HCT116 (cell line): ENCODE data around the gene AHI1. TPM values are rescaled to one million over a fixed set of nuclear protein-coding genes. Genes with fewer than 3 reads are reported as not detected.

Experiments
- ATAC-seq: fragments of 200-7000 bp; cut with Tn5 transposase; 2 replicates; pipeline ENCODE4 v1.9.1; 2020; ENCODE audit warnings: mild to moderate bottlenecking, moderate library complexity
- BruUV-seq: library from RNA; stranded (reverse); fragments of 400-500 nt; replicated peaks from 2 replicates; lab custom pipeline; 2021; lab: Mats Ljungman, UMichigan
- CTCF ChIA-PET: fragments of 300-600 bp; sonication (Branson Sonifier 250); formaldehyde crosslinking; loops from one replicate; lab custom pipeline; 2021; ENCODE audit warnings: antibody characterized with exemption; lab: Charles Lee
- POLR2A ChIA-PET: fragments of 300-600, 350-600 bp; sonication (Branson Sonifier 250); formaldehyde crosslinking; loops from one replicate; lab custom pipeline; 2021; ENCODE audit warnings: antibody characterized with exemption; lab: Charles Lee
- RAD21 ChIA-PET, 2 experiments: fragments of 300-600 bp; sonication (Branson Sonifier 250); formaldehyde crosslinking; loops; one replicate each; lab custom pipeline; 2023; ENCODE audit warnings: low total read pairs in 2 of 2; ENCODE audit not compliant: uncharacterized antibody in 2 of 2, unreplicated experiment in 2 of 2, low non-redundant PET in 1 of 2; lab: Charles Lee
- DNase-seq: peaks from one replicate; pipeline ENCODE4 v3.0.0-alpha.2; 2010; ENCODE audit warnings: low read depth, low spot score
- H2AFZ ChIP-seq: fragments of 200-600 bp; shearing (Covaris generic), sonication (generic); 2 replicates; pipeline ENCODE4 v1.6.1; 2017; ENCODE audit warnings: low read depth, mixed run types, mixed read lengths, antibody characterized with exemption, low read length; ENCODE audit not compliant: poor library complexity, severe bottlenecking
- H3K27ac ChIP-seq: 2 replicates; pipeline ENCODE4 v1.5.1; 2012; ENCODE audit warnings: low read depth, low read length
- H3K27me3 ChIP-seq: fragments of 200-600 bp; sonication (generic); 2 replicates; pipeline ENCODE4 v1.6.1; 2016; ENCODE audit warnings: mixed run types, low read length, mixed read lengths; ENCODE audit not compliant: insufficient read depth
- H3K36me3 ChIP-seq, 2 experiments: fragments of 200-500 bp in 1 of 2; fragments of 200-600 bp in 1 of 2; sonication (Bioruptor generic) in 1 of 2; sonication (generic) in 1 of 2; 2 replicates each; pipeline versions ENCODE4 v1.5.1 to v1.6.1; 2014 to 2016; ENCODE audit warnings: low read length in 2 of 2, inconsistent platforms in 1 of 2, mixed read lengths in 1 of 2, mixed run types in 1 of 2; ENCODE audit not compliant: insufficient read depth in 2 of 2, control insufficient read depth in 1 of 2
- H3K4me1 ChIP-seq, 2 experiments: fragments of 200-600 bp in 1 of 2; sonication (generic) in 1 of 2; 2 replicates each; pipeline versions ENCODE4 v1.5.1 to v1.6.1; 2012 to 2017; ENCODE audit warnings: low read length in 2 of 2, inconsistent platforms in 1 of 2, mild to moderate bottlenecking in 1 of 2, mixed read lengths in 1 of 2, mixed run types in 1 of 2, moderate library complexity in 1 of 2; ENCODE audit not compliant: insufficient read depth in 2 of 2, control insufficient read depth in 1 of 2
- H3K4me2 ChIP-seq: fragments of 200-600 bp; sonication (generic); 2 replicates; pipeline ENCODE4 v1.6.1; 2017; ENCODE audit warnings: mixed run types, low read length, mixed read lengths
- H3K4me3 ChIP-seq, 2 experiments: fragments of 200-600 bp in 1 of 2; sonication (generic) in 1 of 2; replicated peaks in 1 of 2; 2 replicates each; pipeline ENCODE4 v1.5.1; 2011 to 2016; ENCODE audit warnings: low read length in 2 of 2, control low read depth in 1 of 2, low read depth in 1 of 2, mild to moderate bottlenecking in 1 of 2, mixed read lengths in 1 of 2, mixed run types in 1 of 2
- H3K79me2 ChIP-seq: fragments of 200-600 bp; sonication (generic); 2 replicates; pipeline ENCODE4 v1.6.1; 2017; ENCODE audit warnings: mild to moderate bottlenecking, mixed run types, low read length, moderate library complexity, mixed read lengths; ENCODE audit not compliant: insufficient read depth
- H3K9ac ChIP-seq: fragments of 200-600 bp; sonication (generic); 2 replicates; pipeline ENCODE4 v1.6.1; 2016; ENCODE audit warnings: low read length, mixed read lengths
- H3K9me2 ChIP-seq: fragments of 200-600 bp; sonication (generic), shearing (Covaris generic); 2 replicates; pipeline ENCODE4 v1.6.1; 2017; ENCODE audit warnings: mixed run types, mild to moderate bottlenecking, moderate library complexity; ENCODE audit not compliant: insufficient read depth
- H3K9me3 ChIP-seq, 2 experiments: fragments of 200-500 bp in 1 of 2; fragments of 200-600 bp in 1 of 2; sonication (Bioruptor generic) in 1 of 2; sonication (generic) in 1 of 2; 2 replicates each; pipeline ENCODE4 v1.6.1; 2014 to 2017; ENCODE audit warnings: low read length in 2 of 2, mixed read lengths in 2 of 2, inconsistent platforms in 1 of 2, low read depth in 1 of 2, mild to moderate bottlenecking in 1 of 2, mixed run types in 1 of 2, moderate library complexity in 1 of 2; ENCODE audit not compliant: control insufficient read depth in 1 of 2, insufficient read depth in 1 of 2
- H4K20me1 ChIP-seq: fragments of 200-600 bp; sonication (generic), shearing (Covaris generic); 2 replicates; pipeline ENCODE4 v1.6.1; 2017; ENCODE audit warnings: mixed run types, mild to moderate bottlenecking, moderate library complexity; ENCODE audit not compliant: insufficient read depth
- ATF3 ChIP-seq: IDR thresholded peaks from 2 replicates; pipeline ENCODE4 v1.6.1; 2012
- CBX3 ChIP-seq: IDR thresholded peaks from 2 replicates; pipeline ENCODE4 v1.6.1; 2012; ENCODE audit warnings: low read depth
- CTCF ChIP-seq, 3 experiments: fragments of 200-600 bp in 1 of 3; sonication (generic) in 1 of 3; IDR thresholded peaks in 2 of 3; conservative IDR thresholded peaks in 1 of 3; 2 replicates each; pipeline ENCODE4 v1.5.1; 2012 to 2017; ENCODE audit warnings: low read depth in 2 of 3, low read length in 2 of 3, antibody characterized with exemption in 1 of 3, borderline replicate concordance in 1 of 3, control low read depth in 1 of 3, mild to moderate bottlenecking in 1 of 3, mixed read lengths in 1 of 3, mixed run types in 1 of 3, moderate library complexity in 1 of 3; ENCODE audit not compliant: insufficient read depth in 1 of 3
- EZH2 ChIP-seq: fragments of 200-600 bp; sonication (generic); IDR thresholded peaks from 2 replicates; pipeline ENCODE4 v1.6.1; 2017; ENCODE audit warnings: antibody characterized with exemption, mixed run types
- POLR2AphosphoS5 ChIP-seq: IDR thresholded peaks from 2 replicates; pipeline ENCODE4 v1.6.1; 2011; ENCODE audit warnings: mild to moderate bottlenecking, low read depth, low read length, moderate library complexity
- RAD21 ChIP-seq: IDR thresholded peaks from 2 replicates; pipeline ENCODE4 v1.6.1; 2012; ENCODE audit warnings: low read depth, mild to moderate bottlenecking
- SIN3A ChIP-seq: IDR thresholded peaks from 2 replicates; pipeline ENCODE4 v1.6.1; 2012; ENCODE audit warnings: low read depth
- SP1 ChIP-seq: IDR thresholded peaks from 2 replicates; pipeline ENCODE4 v1.6.1; 2012; ENCODE audit warnings: low read depth
- SRF ChIP-seq: IDR thresholded peaks from 2 replicates; pipeline ENCODE4 v1.6.1; 2012; ENCODE audit warnings: low read depth
- YY1 ChIP-seq: IDR thresholded peaks from 2 replicates; pipeline ENCODE4 v1.6.1; 2011; ENCODE audit warnings: low read length, low read depth, moderate library complexity, mild to moderate bottlenecking; ENCODE audit not compliant: insufficient replicate concordance; ENCODE audit errors: extremely low read depth
- ZFX ChIP-seq: fragments of 450-650 bp; IDR thresholded peaks from 2 replicates; pipeline ENCODE4 v1.6.1; 2017
- ZNF274 ChIP-seq: fragments of 200-500 bp; sonication (Bioruptor generic); IDR thresholded peaks from 2 replicates; pipeline ENCODE4 v1.6.1; 2014; ENCODE audit warnings: mild to moderate bottlenecking, low read depth, low read length, inconsistent platforms
- intact Hi-C: fragments of 100-400 bp; cut with micrococcal nuclease; formaldehyde crosslinking; loops from 2 replicates; pipeline ENCODE4 v1.10.0; 2022
- total RNA-seq: library from RNA; stranded (reverse); gene quantifications from one replicate; pipeline ENCODE4 v1.2.1, GENCODE V29; 2021; ENCODE audit not compliant: unreplicated experiment
- TF ChIP-seq, protein P1 (sequence below): IDR thresholded peaks from 2 replicates; pipeline ENCODE4 v1.6.1; 2011; ENCODE audit warnings: mild to moderate bottlenecking, low read length, moderate library complexity; ENCODE audit not compliant: insufficient replicate concordance; ENCODE audit errors: extremely low read depth
- TF ChIP-seq, protein P2 (sequence below): IDR thresholded peaks from 2 replicates; pipeline ENCODE4 v1.6.1; 2012

Gene AHI1
- total RNA-seq, 1 experiment from 2014 or later: 29.6 TPM

DNA sequence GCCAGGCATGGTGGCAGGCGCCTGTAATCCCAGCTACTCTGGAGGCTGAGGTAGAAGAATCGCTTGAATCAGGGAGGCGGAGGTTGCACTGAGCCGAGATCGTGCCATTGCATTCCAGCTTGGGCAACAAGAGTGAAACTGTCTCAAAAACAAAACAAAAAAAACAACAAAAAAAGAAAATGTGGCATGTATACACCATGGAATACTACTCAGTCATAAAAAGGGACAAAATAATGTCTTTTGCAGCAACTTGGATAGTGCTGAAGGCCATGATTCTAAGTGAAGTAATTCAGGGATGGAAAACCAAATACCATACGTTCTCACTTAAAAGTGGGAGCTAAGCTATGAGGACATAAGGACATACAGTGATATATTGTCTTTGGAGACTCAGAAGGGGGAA is 220.1 kb downstream of the AHI1 start:
- Histone ChIP-seq H3K9me2 (no peaks in the 10 kb centered on the region), H3K9me3 (no peaks in the 10 kb centered on the region), H4K20me1 (no peaks in the 10 kb centered on the region), H3K9ac (no peak overlapping the region), H3K27me3 (no peaks in the 10 kb centered on the region), H3K79me2 (no peaks in the 10 kb centered on the region), H3K36me3 (no peaks in the 10 kb centered on the region), H3K4me2 (no peak overlapping the region), H2AFZ (no peak overlapping the region), H3K4me1 (no peaks in the 10 kb centered on the region), H3K4me3 (no peak overlapping the region), H3K27ac (no peak overlapping the region)
- no TSS peak for BruUV-seq
- intact Hi-C loops: no loop called here
- ATAC-seq: no peak
- ChIA-PET POLR2A (no interaction called here), RAD21 (no interaction called here), CTCF (no interaction called here)
- no peak for TF ChIP-seq CBX3
- TF ChIP-seq YY1: no peak
- TF ChIP-seq ZNF274: no peak
- TF ChIP-seq, protein P1, sequence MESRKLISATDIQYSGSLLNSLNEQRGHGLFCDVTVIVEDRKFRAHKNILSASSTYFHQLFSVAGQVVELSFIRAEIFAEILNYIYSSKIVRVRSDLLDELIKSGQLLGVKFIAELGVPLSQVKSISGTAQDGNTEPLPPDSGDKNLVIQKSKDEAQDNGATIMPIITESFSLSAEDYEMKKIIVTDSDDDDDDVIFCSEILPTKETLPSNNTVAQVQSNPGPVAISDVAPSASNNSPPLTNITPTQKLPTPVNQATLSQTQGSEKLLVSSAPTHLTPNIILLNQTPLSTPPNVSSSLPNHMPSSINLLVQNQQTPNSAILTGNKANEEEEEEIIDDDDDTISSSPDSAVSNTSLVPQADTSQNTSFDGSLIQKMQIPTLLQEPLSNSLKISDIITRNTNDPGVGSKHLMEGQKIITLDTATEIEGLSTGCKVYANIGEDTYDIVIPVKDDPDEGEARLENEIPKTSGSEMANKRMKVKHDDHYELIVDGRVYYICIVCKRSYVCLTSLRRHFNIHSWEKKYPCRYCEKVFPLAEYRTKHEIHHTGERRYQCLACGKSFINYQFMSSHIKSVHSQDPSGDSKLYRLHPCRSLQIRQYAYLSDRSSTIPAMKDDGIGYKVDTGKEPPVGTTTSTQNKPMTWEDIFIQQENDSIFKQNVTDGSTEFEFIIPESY: no peak
- no peak for TF ChIP-seq CTCF (IDR thresholded peaks at IDR 0.05 in 2 of 3, conservative IDR thresholded peaks at IDR 0.05 in 1 of 3; ENCODE audit: borderline replicate concordance in 1 of 3, insufficient read depth in 1 of 3, low read depth in 2 of 3, low read length in 2 of 3)
- TF ChIP-seq, protein P2, sequence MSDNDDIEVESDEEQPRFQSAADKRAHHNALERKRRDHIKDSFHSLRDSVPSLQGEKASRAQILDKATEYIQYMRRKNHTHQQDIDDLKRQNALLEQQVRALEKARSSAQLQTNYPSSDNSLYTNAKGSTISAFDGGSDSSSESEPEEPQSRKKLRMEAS: no peak
- TF ChIP-seq SRF: no peak
- no peak for TF ChIP-seq POLR2AphosphoS5
- no peak for TF ChIP-seq RAD21
- TF ChIP-seq SIN3A: no peak
- TF ChIP-seq EZH2: no peak
- no peak for TF ChIP-seq ATF3
- no peak for TF ChIP-seq SP1
- TF ChIP-seq ZFX: no peak
- DNase-seq: no peak
